A673 (cell line): ENCODE measurements around the gene RAB44. TPM values are rescaled to one million over a fixed set of nuclear protein-coding genes. Genes with fewer than 3 reads are reported as not detected.

Experiments used
- BruUV-seq: library from RNA; stranded (reverse); fragments of 400-500 nt; replicated peaks from 2 replicates; lab custom pipeline; 2021; lab: Mats Ljungman, UMichigan
- CTCF ChIA-PET: fragments of 300-600 bp; sonication (Branson Sonifier 250); formaldehyde crosslinking; loops from one replicate; lab custom pipeline; 2022; ENCODE audit warnings: antibody characterized with exemption; lab: Charles Lee
- POLR2A ChIA-PET: fragments of 300-600 bp; sonication (Branson Sonifier 250); formaldehyde crosslinking; loops from one replicate; lab custom pipeline; 2022; ENCODE audit warnings: antibody characterized with exemption; ENCODE audit not compliant: low non-redundant PET; lab: Charles Lee
- DNase-seq: peaks from one replicate; pipeline ENCODE4 v3.0.0-alpha.2; 2015; ENCODE audit warnings: low spot score
- H3K27ac ChIP-seq: fragments of 200-600 bp; sonication (generic); 2 replicates; pipeline ENCODE4 v1.5.1; 2016; ENCODE audit warnings: mixed run types, low read depth, mild to moderate bottlenecking, mixed read lengths, antibody characterized with exemption, low read length; ENCODE audit not compliant: poor library complexity, severe bottlenecking
- H3K27me3 ChIP-seq: fragments of 200-600 bp; sonication (generic); replicated peaks from 2 replicates; pipeline ENCODE4 v1.6.1; 2017; ENCODE audit warnings: mixed run types, low read depth, mild to moderate bottlenecking, mixed read lengths, antibody characterized with exemption, low read length; ENCODE audit not compliant: insufficient read depth, poor library complexity
- H3K36me3 ChIP-seq: fragments of 200-600 bp; sonication (generic); 2 replicates; pipeline ENCODE4 v1.6.1; 2016; ENCODE audit warnings: mixed run types, mild to moderate bottlenecking, mixed read lengths, antibody characterized with exemption, low read length; ENCODE audit not compliant: insufficient read depth, poor library complexity, severe bottlenecking
- H3K4me1 ChIP-seq: fragments of 200-600 bp; sonication (generic); 2 replicates; pipeline ENCODE4 v1.6.1; 2017; ENCODE audit warnings: mixed run types, mild to moderate bottlenecking, mixed read lengths, antibody characterized with exemption, low read length; ENCODE audit not compliant: insufficient read depth, poor library complexity, severe bottlenecking
- H3K4me3 ChIP-seq: fragments of 200-600 bp; sonication (generic); 2 replicates; pipeline ENCODE4 v1.5.1; 2016; ENCODE audit warnings: low read depth, mixed run types, mild to moderate bottlenecking, mixed read lengths, low read length; ENCODE audit not compliant: poor library complexity, severe bottlenecking
- H3K9me3 ChIP-seq: fragments of 200-600 bp; sonication (generic); 2 replicates; pipeline ENCODE4 v1.6.1; 2016; ENCODE audit warnings: mixed run types, low read depth, mild to moderate bottlenecking, mixed read lengths, antibody characterized with exemption, low read length; ENCODE audit not compliant: poor library complexity, severe bottlenecking
- EZH2 ChIP-seq: fragments of 200-600 bp; sonication (generic); IDR thresholded peaks from 2 replicates; pipeline ENCODE4 v1.6.1; 2017; ENCODE audit warnings: borderline replicate concordance, low read depth, mild to moderate bottlenecking, mixed read lengths, antibody characterized with exemption, low read length; ENCODE audit not compliant: poor library complexity, severe bottlenecking
- intact Hi-C: fragments of 100-400 bp; cut with micrococcal nuclease; formaldehyde crosslinking; loops from one replicate; pipeline ENCODE4 v1.10.0; 2022; ENCODE audit not compliant: unreplicated experiment
- total RNA-seq: library from RNA; stranded (reverse); gene quantifications from 2 replicates; pipeline ENCODE4 v1.2.3, GENCODE V29; 2021
- TF ChIP-seq, protein P1 (sequence below): fragments of 300-800, 200-600 bp; sonication (generic); conservative IDR thresholded peaks from 2 replicates; pipeline ENCODE4 v1.5.1; 2017; ENCODE audit warnings: low read depth, mild to moderate bottlenecking, antibody characterized with exemption, low read length, moderate library complexity, mixed read lengths

Gene RAB44
- total RNA-seq, 1 experiment from 2014 or later: not detected

- Histone ChIP-seq H3K27me3 (no peaks in the 10 kb centered on the region), H3K9me3 (no peaks in the 10 kb centered on the region), H3K27ac (no peak overlapping the region), H3K4me3 (no peak overlapping the region), H3K36me3 (no peaks in the 10 kb centered on the region), H3K4me1 (peaks cover 8% of the 10 kb centered on the region)
- intact Hi-C loops: no loop called here
- no TSS peak for BruUV-seq
- DNase-seq: no peak
- POLR2A ChIA-PET: no interaction called here
- CTCF ChIA-PET: no interaction called here
- TF ChIP-seq EZH2: no peak
- TF ChIP-seq, protein P1, sequence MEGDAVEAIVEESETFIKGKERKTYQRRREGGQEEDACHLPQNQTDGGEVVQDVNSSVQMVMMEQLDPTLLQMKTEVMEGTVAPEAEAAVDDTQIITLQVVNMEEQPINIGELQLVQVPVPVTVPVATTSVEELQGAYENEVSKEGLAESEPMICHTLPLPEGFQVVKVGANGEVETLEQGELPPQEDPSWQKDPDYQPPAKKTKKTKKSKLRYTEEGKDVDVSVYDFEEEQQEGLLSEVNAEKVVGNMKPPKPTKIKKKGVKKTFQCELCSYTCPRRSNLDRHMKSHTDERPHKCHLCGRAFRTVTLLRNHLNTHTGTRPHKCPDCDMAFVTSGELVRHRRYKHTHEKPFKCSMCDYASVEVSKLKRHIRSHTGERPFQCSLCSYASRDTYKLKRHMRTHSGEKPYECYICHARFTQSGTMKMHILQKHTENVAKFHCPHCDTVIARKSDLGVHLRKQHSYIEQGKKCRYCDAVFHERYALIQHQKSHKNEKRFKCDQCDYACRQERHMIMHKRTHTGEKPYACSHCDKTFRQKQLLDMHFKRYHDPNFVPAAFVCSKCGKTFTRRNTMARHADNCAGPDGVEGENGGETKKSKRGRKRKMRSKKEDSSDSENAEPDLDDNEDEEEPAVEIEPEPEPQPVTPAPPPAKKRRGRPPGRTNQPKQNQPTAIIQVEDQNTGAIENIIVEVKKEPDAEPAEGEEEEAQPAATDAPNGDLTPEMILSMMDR: no peak
These were observed 30.9 kb downstream of the RAB44 start for GRCh38 chr6:36728289-36729160.

DNA sequence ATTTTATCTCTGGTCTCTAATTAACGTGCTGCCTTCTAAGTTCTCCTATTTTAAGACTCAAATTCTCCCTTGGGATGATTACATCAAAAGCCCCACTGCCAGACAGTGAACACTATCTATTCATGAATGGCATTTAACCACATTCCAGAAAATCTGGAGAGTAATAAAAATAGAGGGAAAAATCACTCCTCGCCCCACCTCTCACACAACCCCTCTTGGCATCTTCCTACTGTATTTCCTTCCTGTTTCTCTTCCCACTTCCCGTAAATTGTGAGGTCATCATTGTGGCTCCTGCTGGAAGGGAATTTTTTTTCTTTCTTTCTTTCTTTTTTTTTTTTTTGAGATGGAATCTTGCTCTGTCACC is 31.5 kb downstream of the RAB44 start:
- peak; percentile 36 for DNase-seq
- no peaks in the 10 kb centered on the region for H3K27me3 ChIP-seq
- H3K36me3 ChIP-seq: no peaks in the 10 kb centered on the region
- TF ChIP-seq, protein P1: no peak
- no peak for TF ChIP-seq EZH2
- no peak overlapping the region for H3K27ac ChIP-seq
- intact Hi-C loops: no loop called here
- no TSS peak for BruUV-seq
- H3K9me3 ChIP-seq: no peaks in the 10 kb centered on the region
- peaks cover 8% of the 10 kb centered on the region for H3K4me1 ChIP-seq
- POLR2A ChIA-PET: no interaction called here
- no peak overlapping the region for H3K4me3 ChIP-seq
- CTCF ChIA-PET: no interaction called here

DNA sequence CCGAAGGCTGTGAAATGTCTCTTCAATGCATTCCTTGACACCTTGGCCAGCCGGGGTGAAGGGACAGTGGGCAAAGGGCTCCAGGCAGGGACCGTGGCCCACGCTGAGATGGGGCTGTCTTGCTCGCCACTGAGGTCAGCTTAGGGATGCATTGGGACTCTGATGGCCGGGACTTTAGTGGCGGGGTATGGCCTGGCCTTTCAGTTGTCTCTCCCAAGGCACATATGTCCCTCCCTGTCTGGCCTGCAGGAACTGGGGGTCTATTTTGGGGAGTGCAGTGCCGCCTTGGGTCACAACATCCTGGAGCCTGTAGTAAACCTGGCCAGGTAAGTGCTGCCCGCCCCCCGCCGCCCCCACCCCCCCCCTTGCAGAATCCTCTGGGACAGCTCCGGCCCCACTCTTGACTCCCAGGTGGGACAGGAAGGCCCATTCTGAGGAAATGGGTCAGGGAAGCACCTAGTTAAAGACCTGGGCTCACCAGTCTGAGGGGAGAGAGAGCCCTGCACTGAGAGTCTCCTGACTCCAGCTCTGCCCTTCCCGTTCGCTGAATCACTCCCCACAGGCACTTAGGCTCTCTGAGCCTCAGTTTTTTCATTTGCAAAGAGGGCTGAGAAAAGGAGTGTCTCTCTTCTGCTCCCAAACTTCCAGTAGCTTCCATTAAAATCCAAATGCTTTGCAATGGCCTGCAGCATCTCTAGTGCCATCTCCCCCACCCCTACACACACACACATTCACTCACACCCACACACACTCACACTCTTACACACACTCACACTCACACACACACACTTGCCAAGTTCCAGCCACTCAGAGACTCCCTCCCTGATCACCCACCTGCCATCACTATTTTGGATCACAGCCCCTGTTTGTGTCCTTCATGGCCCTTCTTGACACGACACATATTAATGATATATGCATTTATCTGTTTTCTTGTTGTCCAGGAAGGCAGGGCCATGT is 33.1 kb downstream of the RAB44 start:
- intact Hi-C loops: no loop called here
- DNase-seq: no peak
- POLR2A ChIA-PET: no interaction called here
- BruUV-seq: no TSS peak
- H3K4me3 ChIP-seq: no peak overlapping the region
- H3K9me3 ChIP-seq: no peaks in the 10 kb centered on the region
- CTCF ChIA-PET: no interaction called here
- no peaks in the 10 kb centered on the region for H3K36me3 ChIP-seq
- H3K27ac ChIP-seq: no peak overlapping the region
- no peak for TF ChIP-seq EZH2
- TF ChIP-seq, protein P1: no peak
- peaks cover 8% of the 10 kb centered on the region for H3K4me1 ChIP-seq
- H3K27me3 ChIP-seq: no peaks in the 10 kb centered on the region
